ENCODE data around the gene SH3GL2.

SH3GL2 gene

DNA sequence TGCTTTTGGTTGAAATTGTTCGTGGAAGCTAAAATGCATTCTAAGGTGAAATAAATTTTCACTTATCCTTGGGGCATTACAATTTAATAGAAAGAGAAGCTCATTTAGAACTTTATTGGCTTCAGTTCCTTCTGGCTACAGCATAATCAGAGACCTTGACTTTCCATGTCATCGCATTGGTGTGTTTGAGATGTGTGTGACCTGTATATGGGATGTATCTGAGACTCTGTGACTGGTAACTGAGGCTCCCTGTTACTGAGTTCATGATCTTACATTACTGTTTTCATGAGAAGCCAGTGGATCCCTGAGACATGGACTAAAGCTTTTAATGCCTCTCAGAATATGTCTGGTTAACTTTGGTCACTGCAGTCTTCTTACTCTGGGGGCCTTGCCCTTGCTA lies 32.5 kb downstream of the SH3GL2 start:
- no peak for DNase-seq (ENCODE audit: low read depth, low spot score)

GRCh38 chr9:17611917-17612316 lies 33.1 kb downstream of the SH3GL2 start:
- DNase-seq (ENCODE audit: low read depth, low spot score) = no peak

- DNase-seq (ENCODE audit: low read depth, low spot score) = no peak
Measured at GRCh38 chr9:17613758-17614157, 34.9 kb downstream of the SH3GL2 start.

- no peak for DNase-seq (ENCODE audit: low read depth, low spot score)
Measured at GRCh38 chr9:17614250-17614649, 35.4 kb downstream of the SH3GL2 start.

- no peak for DNase-seq (ENCODE audit: low read depth, low spot score)
Measured at GRCh38 chr9:17614903-17615302, 36.0 kb downstream of the SH3GL2 start.

- no peak for DNase-seq (ENCODE audit: low read depth, low spot score)
Measured at GRCh38 chr9:17622141-17622540, 43.3 kb downstream of the SH3GL2 start.

- no peak for DNase-seq (ENCODE audit: low read depth, low spot score)
Measured at GRCh38 chr9:17622749-17623148, 43.9 kb downstream of the SH3GL2 start.

DNA sequence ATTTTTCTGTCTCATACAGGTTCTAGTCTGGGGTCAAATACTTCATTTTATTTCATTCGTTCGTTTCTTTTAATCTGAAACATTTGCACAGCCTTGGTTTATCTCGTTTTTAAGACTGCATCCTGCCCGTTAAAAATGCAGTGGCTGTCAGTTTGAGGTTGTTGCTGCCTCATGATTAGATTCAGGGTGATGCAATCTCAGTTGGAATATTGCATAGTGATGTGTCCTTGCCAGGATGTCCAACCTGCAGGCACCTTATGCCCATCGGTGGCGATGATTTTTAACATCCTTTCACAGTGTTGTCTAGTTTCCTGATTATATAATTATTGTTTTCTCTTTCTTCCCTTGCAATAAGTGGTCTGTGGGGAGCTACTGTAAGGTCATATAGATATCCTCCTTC lies 45.1 kb downstream of the SH3GL2 start:
- no peak for DNase-seq (ENCODE audit: low read depth, low spot score)

GRCh38 chr9:17624571-17624970 lies 45.7 kb downstream of the SH3GL2 start:
- no peak for DNase-seq (ENCODE audit: low read depth, low spot score)

DNA sequence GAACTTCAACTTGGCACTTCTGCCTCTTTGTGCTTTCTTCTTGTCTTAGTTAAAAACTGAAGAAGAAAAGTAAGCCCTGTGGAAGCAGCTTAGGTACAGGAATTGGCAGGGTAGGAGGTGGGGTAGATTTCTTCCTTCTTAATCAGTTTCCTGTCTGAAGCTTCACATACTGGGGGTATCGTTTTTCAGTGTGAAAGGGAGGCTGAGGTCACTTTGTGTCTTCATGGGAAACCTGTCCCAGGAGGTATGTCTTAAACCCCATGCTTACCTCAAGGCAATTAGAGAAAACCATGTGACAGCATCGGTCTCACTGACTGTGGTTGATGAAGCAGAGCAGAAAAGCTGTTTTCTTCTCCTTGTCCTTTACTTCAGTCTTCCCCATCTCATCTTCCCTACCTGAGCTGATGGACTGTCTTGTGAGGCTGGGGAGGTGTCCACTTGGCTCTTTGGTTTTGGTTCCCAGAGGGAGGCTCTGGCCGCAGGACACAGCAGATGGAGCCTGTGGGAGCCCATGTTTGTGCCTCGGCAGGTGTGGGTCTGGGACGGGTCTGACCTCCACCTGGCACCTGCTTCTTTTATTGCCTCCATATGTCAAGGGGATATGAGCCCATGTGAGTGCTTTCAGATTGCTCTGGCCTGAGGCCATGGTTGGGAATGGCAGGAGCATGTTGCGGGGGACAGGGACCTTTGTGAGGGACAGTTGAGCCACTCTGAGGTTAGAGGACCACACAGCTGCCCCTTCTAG lies 47.0 kb downstream of the SH3GL2 start:
- DNase-seq (ENCODE audit: low read depth, low spot score) = no peak

- DNase-seq (ENCODE audit: low read depth, low spot score) = no peak
Measured at GRCh38 chr9:17627641-17628040, 48.8 kb downstream of the SH3GL2 start.

DNA sequence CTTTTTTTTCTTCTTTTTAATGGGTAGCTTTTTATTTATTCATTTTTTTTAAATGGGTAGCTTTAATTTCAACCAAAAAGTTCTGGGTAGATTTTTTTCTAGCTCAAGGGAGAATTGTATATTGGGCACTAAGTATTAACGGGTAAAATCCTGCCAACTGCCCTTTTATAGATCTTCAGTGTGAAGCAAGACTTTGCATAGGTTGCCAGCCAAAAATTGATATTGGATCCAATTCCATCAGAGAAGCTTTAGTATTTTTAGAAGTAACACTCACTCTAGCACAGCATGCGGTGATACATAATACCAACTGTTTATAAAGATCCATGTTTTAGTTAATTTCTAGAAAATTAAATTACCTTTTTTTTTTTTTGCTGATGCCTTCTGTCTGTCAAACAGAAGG lies 49.8 kb downstream of the SH3GL2 start:
- DNase-seq (ENCODE audit: low read depth, low spot score) = no peak

DNA sequence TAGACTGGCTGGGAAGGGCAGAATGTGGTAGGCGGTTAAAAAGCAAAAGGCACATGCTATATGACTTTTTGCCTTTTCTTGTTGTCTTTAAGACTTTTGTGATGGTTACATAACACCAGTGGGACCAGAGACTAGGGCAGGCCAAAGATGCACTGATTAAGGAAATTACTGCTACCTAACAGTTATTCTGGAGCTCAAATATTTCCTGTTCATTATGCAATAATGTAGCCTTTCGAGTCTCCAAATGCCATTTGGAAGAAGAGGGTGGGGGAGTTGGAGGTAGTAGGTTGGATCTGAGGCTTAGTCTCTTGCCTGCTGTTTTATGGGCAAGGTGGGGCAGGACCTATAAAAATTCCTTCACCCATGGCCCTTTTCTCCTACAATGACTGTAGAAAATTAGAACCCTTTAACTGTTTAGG lies 51.7 kb downstream of the SH3GL2 start:
- no peak for DNase-seq (ENCODE audit: low read depth, low spot score)

- DNase-seq (ENCODE audit: low read depth, low spot score) = no peak
Measured at GRCh38 chr9:17631396-17631795, 52.5 kb downstream of the SH3GL2 start.

- no peak for DNase-seq (ENCODE audit: low read depth, low spot score)
Measured at GRCh38 chr9:17632994-17633393, 54.1 kb downstream of the SH3GL2 start.

DNA sequence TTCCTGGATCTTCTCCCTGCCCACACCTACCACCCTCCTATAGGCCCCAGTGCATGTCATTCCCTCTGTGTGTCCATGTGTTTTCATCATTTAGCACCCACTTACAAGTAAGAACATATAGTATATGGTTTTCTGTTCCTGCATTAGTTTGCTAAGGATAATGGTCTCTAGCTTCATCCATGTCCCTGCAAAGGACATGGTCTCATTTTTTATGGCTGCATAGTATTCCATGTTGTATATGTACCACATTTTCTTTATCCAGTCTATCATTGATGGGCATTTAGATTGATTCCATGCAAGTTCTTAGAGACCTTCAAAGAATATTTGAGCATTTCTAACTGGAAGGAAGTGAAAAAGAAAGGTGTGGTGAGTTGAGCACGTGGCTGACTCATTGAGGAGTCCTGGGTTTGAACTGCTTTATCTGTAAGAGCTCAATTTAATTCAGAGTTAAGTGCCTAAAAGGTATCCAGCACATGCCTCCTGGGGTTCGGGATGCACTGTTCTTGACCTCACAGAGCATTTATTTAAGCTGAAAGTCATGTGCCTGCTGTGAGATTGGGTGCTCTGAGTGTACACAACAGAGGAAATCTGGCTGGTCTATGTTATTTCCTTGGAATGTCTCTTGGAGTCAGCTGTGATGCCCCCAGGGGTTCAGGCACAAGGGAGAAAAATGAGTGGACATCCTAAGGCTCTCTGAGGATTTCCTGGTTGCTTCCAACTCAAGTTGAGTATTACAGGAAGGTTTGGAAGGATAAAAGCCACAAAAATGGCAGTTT lies 56.4 kb downstream of the SH3GL2 start:
- no peak for DNase-seq (ENCODE audit: low read depth, low spot score)

- DNase-seq (ENCODE audit: low read depth, low spot score) = no peak
Measured at GRCh38 chr9:17636349-17636748, 57.5 kb downstream of the SH3GL2 start.

DNA sequence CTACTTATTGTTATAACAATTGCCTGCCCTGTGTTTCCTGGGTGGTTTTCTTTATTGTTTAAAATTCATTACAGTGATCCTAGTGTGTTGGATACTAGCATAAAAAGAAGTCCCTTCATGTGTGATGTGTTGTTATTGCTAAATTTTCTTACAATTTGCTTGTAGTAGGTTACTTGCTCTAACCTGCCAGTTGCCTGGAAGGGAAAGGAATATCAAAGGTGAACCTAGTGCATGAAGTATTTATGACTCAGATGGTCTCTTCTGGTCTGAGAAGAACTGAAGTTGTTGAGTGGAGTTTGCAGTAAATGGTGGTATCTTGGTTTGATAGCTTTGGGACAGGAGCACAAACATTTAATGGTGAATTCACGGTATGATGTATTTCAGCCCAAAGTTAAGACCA lies 58.0 kb downstream of the SH3GL2 start:
- DNase-seq (ENCODE audit: low read depth, low spot score) = no peak

GRCh38 chr9:17637229-17637628 lies 58.4 kb downstream of the SH3GL2 start:
- DNase-seq (ENCODE audit: low read depth, low spot score) = no peak

DNA sequence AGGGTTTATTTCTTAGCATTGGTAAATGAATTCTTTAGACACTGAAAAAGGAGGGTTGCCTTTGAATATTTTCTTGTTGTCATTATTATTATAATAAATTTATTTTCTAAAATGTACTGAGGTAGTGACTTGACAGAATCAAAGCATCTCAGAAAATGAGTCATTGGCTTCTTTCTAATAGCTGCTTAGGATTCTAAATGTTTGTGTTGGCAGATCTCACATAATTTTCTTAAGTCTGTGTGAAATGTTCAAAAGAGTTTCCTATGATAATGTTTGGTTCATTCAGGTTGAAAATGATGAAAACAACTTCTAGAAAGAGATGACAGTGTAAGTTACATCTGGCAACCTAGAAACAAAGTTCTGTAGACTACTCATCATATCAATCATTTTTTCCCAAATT lies 69.7 kb downstream of the SH3GL2 start:
- no peak for DNase-seq (ENCODE audit: low read depth, low spot score)

DNA sequence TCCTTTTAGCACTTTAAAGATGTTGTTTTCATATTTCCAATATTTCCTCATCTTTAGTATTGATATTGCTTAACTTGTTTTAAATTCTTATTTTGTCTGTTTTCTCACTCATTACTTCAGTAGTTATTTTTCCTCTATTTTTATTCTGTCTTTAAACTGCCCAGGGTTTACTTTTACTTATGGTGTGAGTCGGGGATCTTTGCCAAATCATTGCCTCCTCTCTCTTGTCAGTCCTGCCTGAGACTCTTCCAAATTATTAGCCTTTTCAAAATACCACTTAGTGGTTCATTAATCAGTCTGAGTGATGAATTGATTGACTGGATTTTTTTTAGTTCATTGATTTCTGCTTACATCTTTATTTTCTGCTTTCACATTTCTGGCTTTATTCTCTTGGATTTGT lies 72.9 kb downstream of the SH3GL2 start:
- no peak for DNase-seq (ENCODE audit: low read depth, low spot score)

DNA sequence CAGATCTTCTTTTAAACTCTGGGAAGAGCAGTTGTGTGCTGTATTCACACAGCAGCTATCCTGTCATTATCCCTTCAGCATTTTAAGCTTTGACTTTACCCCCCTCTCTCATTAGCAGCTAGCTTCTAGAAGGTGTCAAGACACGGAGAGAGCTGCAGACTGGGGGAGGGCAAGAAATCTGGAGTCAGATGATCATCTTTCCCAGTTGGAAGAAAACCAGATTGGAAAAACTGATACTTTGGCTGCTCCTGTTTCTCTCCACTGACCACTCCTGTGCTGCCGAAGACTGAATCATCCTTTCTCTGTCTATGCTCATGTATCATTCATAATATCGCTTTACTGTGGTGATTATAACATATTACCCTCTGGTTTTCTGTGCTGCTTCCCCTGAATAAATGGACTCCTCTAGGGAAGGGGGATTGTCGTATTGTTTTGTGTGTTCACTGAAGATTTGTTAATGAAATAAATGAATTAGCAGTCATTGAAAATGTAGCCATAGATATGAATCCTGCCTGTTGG lies 75.1 kb downstream of the SH3GL2 start:
- no peak for DNase-seq (ENCODE audit: low read depth, low spot score)

GRCh38 chr9:17656889-17657288 lies 78.0 kb downstream of the SH3GL2 start:
- no peak for DNase-seq (ENCODE audit: low read depth, low spot score)

Data from iPS DF 19.7 (cell line).